SK-N-SH (cell line): Measurements from ENCODE around the gene SLC8A2. TPM values are rescaled to one million over a fixed set of nuclear protein-coding genes. Genes with fewer than 3 reads are reported as not detected.

Experiments
- CTCF ChIA-PET: fragments of 300-600, 350-600 bp; formaldehyde crosslinking; extraction: SDS; loops from one replicate; lab custom pipeline; 2021; lab: Yijun Ruan, JAX
- POLR2A ChIA-PET: fragments of 350-600 bp; sonication (Branson Sonifier 250); formaldehyde crosslinking; extraction: SDS; loops from one replicate; lab custom pipeline; 2020; ENCODE audit warnings: antibody characterized with exemption, inconsistent platforms; lab: Yijun Ruan, JAX
- DNase-seq: peaks from one replicate; pipeline ENCODE4 v3.0.0; 2012
- H2AFZ ChIP-seq: fragments of 200-600 bp; sonication (generic); 2 replicates; pipeline ENCODE4 v1.8.1; 2016; ENCODE audit warnings: antibody characterized with exemption, mild to moderate bottlenecking, low read depth
- H3F3A ChIP-seq: fragments of 200-600 bp; sonication (generic); replicated peaks from 2 replicates; pipeline ENCODE3; 2016; ENCODE audit warnings: antibody characterized with exemption, mild to moderate bottlenecking; ENCODE audit not compliant: insufficient read depth
- H3K27ac ChIP-seq, 2 experiments: fragments of 200-500 bp in 1 of 2; fragments of 200-600 bp in 1 of 2; sonication (Bioruptor generic) in 1 of 2; sonication (generic), shearing (Covaris generic) in 1 of 2; 2 replicates each; pipeline versions ENCODE4 v1.5.1 to v1.6.1; 2014 to 2016; ENCODE audit warnings: low read depth in 2 of 2, inconsistent platforms in 1 of 2, low read length in 1 of 2, mild to moderate bottlenecking in 1 of 2, mixed read lengths in 1 of 2
- H3K27me3 ChIP-seq: fragments of 200-600 bp; sonication (generic), shearing (Covaris generic); 2 replicates; pipeline ENCODE4 v1.6.1; 2016; ENCODE audit warnings: mixed run types; ENCODE audit not compliant: insufficient read depth
- H3K36me3 ChIP-seq, 2 experiments: fragments of 200-500 bp in 1 of 2; fragments of 200-600 bp in 1 of 2; sonication (Bioruptor generic) in 1 of 2; sonication (generic) in 1 of 2; replicated peaks in 1 of 2; 2 replicates each; pipeline versions ENCODE3 to v1.5.1; 2014 to 2016; ENCODE audit warnings: low read length in 1 of 2, mild to moderate bottlenecking in 1 of 2; ENCODE audit not compliant: insufficient read depth in 2 of 2, control insufficient read depth in 1 of 2
- H3K4me1 ChIP-seq, 2 experiments: fragments of 200-500 bp in 1 of 2; fragments of 200-600 bp in 1 of 2; sonication (Bioruptor generic) in 1 of 2; sonication (generic), shearing (Covaris generic) in 1 of 2; 2 replicates each; pipeline versions ENCODE4 v1.5.1 to v1.6.1; 2014 to 2016; ENCODE audit warnings: low read depth in 1 of 2, low read length in 1 of 2, mixed run types in 1 of 2; ENCODE audit not compliant: insufficient read depth in 2 of 2, control insufficient read depth in 1 of 2
- H3K4me2 ChIP-seq: fragments of 200-600 bp; sonication (generic), shearing (Covaris generic); 2 replicates; pipeline ENCODE4 v1.6.1; 2017; ENCODE audit warnings: mixed run types
- H3K4me3 ChIP-seq, 2 experiments: fragments of 200-500 bp in 1 of 2; fragments of 200-600 bp in 1 of 2; sonication (Bioruptor generic) in 1 of 2; sonication (generic), shearing (Covaris generic) in 1 of 2; 2 replicates each; pipeline versions ENCODE4 v1.5.1 to v1.8.1; 2014 to 2016; ENCODE audit warnings: low read depth in 2 of 2, inconsistent platforms in 1 of 2, low read length in 1 of 2, mild to moderate bottlenecking in 1 of 2, mixed read lengths in 1 of 2, moderate library complexity in 1 of 2
- H3K79me2 ChIP-seq: fragments of 200-600 bp; sonication (generic); 2 replicates; pipeline ENCODE4 v1.8.1; 2017; ENCODE audit warnings: mild to moderate bottlenecking; ENCODE audit not compliant: insufficient read depth
- H3K9ac ChIP-seq: fragments of 200-600 bp; sonication (generic); 2 replicates; pipeline ENCODE4 v1.6.1; 2017; ENCODE audit warnings: mixed run types
- H3K9me2 ChIP-seq: fragments of 200-600 bp; sonication (generic); 2 replicates; pipeline ENCODE4 v1.6.1; 2017; ENCODE audit warnings: mixed run types
- H3K9me3 ChIP-seq: fragments of 200-600 bp; sonication (generic); 2 replicates; pipeline ENCODE4 v1.6.1; 2017; ENCODE audit warnings: mixed run types, mild to moderate bottlenecking, moderate library complexity
- H4K20me1 ChIP-seq: fragments of 200-600 bp; sonication (generic); 2 replicates; pipeline ENCODE4 v1.6.1; 2017; ENCODE audit warnings: mild to moderate bottlenecking, mixed run types; ENCODE audit not compliant: insufficient read depth
- CHD2 ChIP-seq: fragments of 150-350 bp; IDR thresholded peaks from 2 replicates; pipeline ENCODE4 v1.6.1; 2018; ENCODE audit warnings: low read length; ENCODE audit not compliant: partially characterized antibody
- CTCF ChIP-seq: fragments of 200-600 bp; sonication (generic); IDR thresholded peaks from 2 replicates; pipeline ENCODE4 v1.6.1; 2017; ENCODE audit warnings: antibody characterized with exemption, mild to moderate bottlenecking, moderate library complexity
- GATA2 ChIP-seq: sonication (generic); formaldehyde crosslinking; IDR thresholded peaks from 2 replicates; pipeline ENCODE4 v1.5.0; 2020; ENCODE audit warnings: mild to moderate bottlenecking, missing genetic modification reagents
- JUND ChIP-seq: IDR thresholded peaks from 2 replicates; pipeline ENCODE4 v1.4.0; 2012
- NRF1 ChIP-seq: IDR thresholded peaks from 2 replicates; pipeline ENCODE4 v1.6.1; 2012; ENCODE audit warnings: low read depth, mild to moderate bottlenecking, low read length
- SIN3A ChIP-seq: IDR thresholded peaks from 2 replicates; pipeline ENCODE4 v1.6.1; 2012; ENCODE audit warnings: low read depth, mild to moderate bottlenecking, low read length, moderate library complexity, borderline replicate concordance
- TCF12 ChIP-seq: IDR thresholded peaks from 2 replicates; pipeline ENCODE4 v1.4.0; 2012
- WGBS: methylation state at CpG from one replicate; pipeline ENCODE4 v1.1.6; 2017; ENCODE audit warnings: low lambda C conversion rate; 5-methylcytosine and 5-hydroxymethylcytosine counted together
- polyA plus RNA-seq, 3 experiments: library from polyadenylated mRNA; depleted of rRNA; stranded (reverse); fragments of >200 nt; gene quantifications; 2 replicates each; pipeline ENCODE4 v1.2.3, GENCODE V29; 2012
- TF ChIP-seq, protein P1 (sequence below): IDR thresholded peaks from 2 replicates; pipeline ENCODE4 v1.4.0; 2012; ENCODE audit warnings: low read depth
- TF ChIP-seq, protein P2 (sequence below): IDR thresholded peaks from 2 replicates; pipeline ENCODE4 v1.6.1; 2012; ENCODE audit warnings: mild to moderate bottlenecking, low read depth, low read length, moderate library complexity

Gene SLC8A2
- polyA plus RNA-seq, 1 of the 3 experiments (the other 2 are of a cell fraction): 0.58 TPM

- no peak overlapping the region for H3K27ac ChIP-seq
- no peaks in the 10 kb centered on the region for H3K9me3 ChIP-seq
- TF ChIP-seq JUND: no peak
- TF ChIP-seq, protein P1, sequence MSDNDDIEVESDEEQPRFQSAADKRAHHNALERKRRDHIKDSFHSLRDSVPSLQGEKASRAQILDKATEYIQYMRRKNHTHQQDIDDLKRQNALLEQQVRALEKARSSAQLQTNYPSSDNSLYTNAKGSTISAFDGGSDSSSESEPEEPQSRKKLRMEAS: no peak
- no peak for TF ChIP-seq CTCF
- TF ChIP-seq TCF12: no peak
- TF ChIP-seq GATA2 (CRISPR knock-in tag): no peak
- TF ChIP-seq NRF1: no peak
- TF ChIP-seq SIN3A: no peak
- TF ChIP-seq, protein P2, sequence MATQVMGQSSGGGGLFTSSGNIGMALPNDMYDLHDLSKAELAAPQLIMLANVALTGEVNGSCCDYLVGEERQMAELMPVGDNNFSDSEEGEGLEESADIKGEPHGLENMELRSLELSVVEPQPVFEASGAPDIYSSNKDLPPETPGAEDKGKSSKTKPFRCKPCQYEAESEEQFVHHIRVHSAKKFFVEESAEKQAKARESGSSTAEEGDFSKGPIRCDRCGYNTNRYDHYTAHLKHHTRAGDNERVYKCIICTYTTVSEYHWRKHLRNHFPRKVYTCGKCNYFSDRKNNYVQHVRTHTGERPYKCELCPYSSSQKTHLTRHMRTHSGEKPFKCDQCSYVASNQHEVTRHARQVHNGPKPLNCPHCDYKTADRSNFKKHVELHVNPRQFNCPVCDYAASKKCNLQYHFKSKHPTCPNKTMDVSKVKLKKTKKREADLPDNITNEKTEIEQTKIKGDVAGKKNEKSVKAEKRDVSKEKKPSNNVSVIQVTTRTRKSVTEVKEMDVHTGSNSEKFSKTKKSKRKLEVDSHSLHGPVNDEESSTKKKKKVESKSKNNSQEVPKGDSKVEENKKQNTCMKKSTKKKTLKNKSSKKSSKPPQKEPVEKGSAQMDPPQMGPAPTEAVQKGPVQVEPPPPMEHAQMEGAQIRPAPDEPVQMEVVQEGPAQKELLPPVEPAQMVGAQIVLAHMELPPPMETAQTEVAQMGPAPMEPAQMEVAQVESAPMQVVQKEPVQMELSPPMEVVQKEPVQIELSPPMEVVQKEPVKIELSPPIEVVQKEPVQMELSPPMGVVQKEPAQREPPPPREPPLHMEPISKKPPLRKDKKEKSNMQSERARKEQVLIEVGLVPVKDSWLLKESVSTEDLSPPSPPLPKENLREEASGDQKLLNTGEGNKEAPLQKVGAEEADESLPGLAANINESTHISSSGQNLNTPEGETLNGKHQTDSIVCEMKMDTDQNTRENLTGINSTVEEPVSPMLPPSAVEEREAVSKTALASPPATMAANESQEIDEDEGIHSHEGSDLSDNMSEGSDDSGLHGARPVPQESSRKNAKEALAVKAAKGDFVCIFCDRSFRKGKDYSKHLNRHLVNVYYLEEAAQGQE: no peak
- TF ChIP-seq CHD2: no peak
- H3K9ac ChIP-seq: no peak overlapping the region
- H3K4me1 ChIP-seq: peaks cover 0 to 9% of the 10 kb centered on the region in 2 experiments; a peak in 2 of 4 replicates
- DNase-seq: no peak
- H2AFZ ChIP-seq: no peak overlapping the region
- CTCF ChIA-PET: interaction anchor here (1.0 to 8.4 kb wide), 7 partner anchors 13 to 250 kb away, joined by 3 to 80 read pairs (median 5); partner anchors contain the start of gene NAPA
- H3K4me3 ChIP-seq: no peak overlapping the region
- WGBS: 70% methylated on average over 9 of the region's 9 CpGs
- 0 out of 2 replicates have a peak, but pooled peaks cover 3% of the 10 kb centered on the region for H4K20me1 ChIP-seq
- no peaks in the 10 kb centered on the region for H3K9me2 ChIP-seq
- H3K4me2 ChIP-seq: no peak overlapping the region
- POLR2A ChIA-PET: interaction anchor here (1.2 to 1.6 kb wide), 3 partner anchors 9 to 59 kb away, joined by 3 to 5 read pairs (median 3); no protein-coding TSS in a partner anchor
- H3K79me2 ChIP-seq: no peaks in the 10 kb centered on the region
- H3K36me3 ChIP-seq: no peaks in the 10 kb centered on the region
- H3F3A ChIP-seq: peaks cover 4% of the 10 kb centered on the region
- H3K27me3 ChIP-seq: no peaks in the 10 kb centered on the region; the same call in 1 of the 2 replicates
Observed at GRCh38 chr19:47448360-47448727, 23.3 kb downstream of the SLC8A2 start.
